Gastroesophageal sphincter (tissue), 3 donors: ENCODE data around the gene LGALS9.

Source experiments
- POLR2A ChIP-seq, 2 donors: fragments of 450-650 bp; IDR thresholded peaks; one replicate each; pipeline ENCODE4 v1.6.1; 2017; ENCODE audit warnings: antibody characterized with exemption in 2 of 2, mild to moderate bottlenecking in 2 of 2, moderate library complexity in 1 of 2
- POLR2AphosphoS5 ChIP-seq: sonication (generic); formaldehyde crosslinking; IDR thresholded peaks from one replicate; pipeline ENCODE4 v1.6.1; 2017; ENCODE audit warnings: antibody characterized with exemption
- TF ChIP-seq, protein P1 (sequence below), 4 experiments: fragments of 200-600 bp in 2 of 4; fragments of 450-650 bp in 2 of 4; sonication (generic) in 1 of 4; IDR thresholded peaks; one replicate each; pipeline ENCODE4 v1.5.1; 2017 to 2019; ENCODE audit warnings: antibody characterized with exemption in 4 of 4, mild to moderate bottlenecking in 2 of 4, moderate library complexity in 2 of 4

GRCh38 chr17:27602721-27603420 lies 28.1 kb upstream of the LGALS9 start:
- TF ChIP-seq, protein P1, sequence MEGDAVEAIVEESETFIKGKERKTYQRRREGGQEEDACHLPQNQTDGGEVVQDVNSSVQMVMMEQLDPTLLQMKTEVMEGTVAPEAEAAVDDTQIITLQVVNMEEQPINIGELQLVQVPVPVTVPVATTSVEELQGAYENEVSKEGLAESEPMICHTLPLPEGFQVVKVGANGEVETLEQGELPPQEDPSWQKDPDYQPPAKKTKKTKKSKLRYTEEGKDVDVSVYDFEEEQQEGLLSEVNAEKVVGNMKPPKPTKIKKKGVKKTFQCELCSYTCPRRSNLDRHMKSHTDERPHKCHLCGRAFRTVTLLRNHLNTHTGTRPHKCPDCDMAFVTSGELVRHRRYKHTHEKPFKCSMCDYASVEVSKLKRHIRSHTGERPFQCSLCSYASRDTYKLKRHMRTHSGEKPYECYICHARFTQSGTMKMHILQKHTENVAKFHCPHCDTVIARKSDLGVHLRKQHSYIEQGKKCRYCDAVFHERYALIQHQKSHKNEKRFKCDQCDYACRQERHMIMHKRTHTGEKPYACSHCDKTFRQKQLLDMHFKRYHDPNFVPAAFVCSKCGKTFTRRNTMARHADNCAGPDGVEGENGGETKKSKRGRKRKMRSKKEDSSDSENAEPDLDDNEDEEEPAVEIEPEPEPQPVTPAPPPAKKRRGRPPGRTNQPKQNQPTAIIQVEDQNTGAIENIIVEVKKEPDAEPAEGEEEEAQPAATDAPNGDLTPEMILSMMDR (IDR thresholded peaks at IDR 0.05): peak; percentile 80 to 97 (median 94)
- TF ChIP-seq POLR2AphosphoS5: no peak
- TF ChIP-seq POLR2A (IDR thresholded peaks at IDR 0.05): no peak
